Pancreas (tissue), 10 donors: Measurements from ENCODE around the gene CXCL16. TPM values are rescaled to one million over a fixed set of nuclear protein-coding genes. Genes with fewer than 3 reads are reported as not detected.

Experiments used
- ATAC-seq, 4 donors: fragments of 200-7000 bp; cut with Tn5 transposase; one replicate each; pipeline versions ENCODE4 v1.8.0 to v1.9.1; 2020; ENCODE audit warnings: mild to moderate bottlenecking in 4 of 4, moderate library complexity in 4 of 4
- DNase-seq, 6 donors: peaks; one replicate each; pipeline ENCODE4 v3.0.0-alpha.2; 2020
- FAIRE-seq: peaks from 2 replicates; lab custom pipeline; 2012; peaks lifted over from hg19 to GRCh38; lab: Jason Lieb, UNC
- H3K27ac ChIP-seq, 4 donors: fragments of 200-600 bp; sonication (generic); 1 replicate in 3 of 4; 2 replicates in 1 of 4; pipeline versions ENCODE4 v1.5.0 to v1.8.0; 2020
- H3K27me3 ChIP-seq, 4 donors: fragments of 200-600 bp; one replicate each; pipeline ENCODE4 v1.8.0; 2021
- H3K36me3 ChIP-seq, 3 donors: fragments of 200-600 bp; sonication (generic) in 1 of 3; one replicate each; pipeline versions ENCODE4 v1.5.0 to v1.8.0; 2020 to 2021
- H3K4me1 ChIP-seq, 3 donors: fragments of 200-600 bp; one replicate each; pipeline ENCODE4 v1.8.0; 2021
- H3K4me3 ChIP-seq, 4 donors: fragments of 200-600 bp; sonication (generic) in 2 of 4; one replicate each; pipeline versions ENCODE4 v1.5.0 to v1.8.0; 2020 to 2021
- H3K9me3 ChIP-seq, 4 donors: fragments of 200-600 bp; one replicate each; pipeline ENCODE4 v1.8.0; 2021
- WGBS, 2 donors: extraction: QIAGEN DNeasy Blood & Tissue Kit; methylation state at CpG; one replicate each; pipeline ENCODE4 v1.1.7; 2013; 5-methylcytosine and 5-hydroxymethylcytosine counted together
- intact Hi-C, 3 donors: fragments of 100-400 bp; cut with DNase I; formaldehyde crosslinking; loops; one replicate each; pipeline versions ENCODE4 v1.11.1 to v1.14.2; 2022
- polyA plus RNA-seq, 2 donors: library from polyadenylated mRNA; stranded (reverse); fragments of 200-250 nt; gene quantifications; one replicate each; pipeline ENCODE4 v1.2.3, GENCODE V29; 2013
- total RNA-seq, 6 donors: library from RNA; stranded (reverse); fragmentation: NEBNext Ultra II Directional in 4 of 6; extraction: Animal tissue kit (Norgen Biotek cat#: 25700) in 4 of 6; gene quantifications; one replicate each; pipeline versions ENCODE4 v1.2.1 to v1.2.4, GENCODE V29; 2021 to 2023
- TF ChIP-seq, protein P1 (sequence below), 4 donors: fragments of 200-600 bp; sonication (generic) in 3 of 4; IDR thresholded peaks; one replicate each; pipeline versions ENCODE4 v1.5.0 to v1.8.0; 2021; ENCODE audit warnings: antibody characterized with exemption in 4 of 4
- donor health status: healthy with polysubstance abuse.
- donor health status: DM: no; HTN: no; CAD: no; lungs with moderate emphysema.
- donor health status: DM: no; HTN: no; CAD: no.
- donor health status: control.
- donor health status: control.
- donor health status: Bipolar disorder and iron deficiency.
- donor health status: DM: yes; HTN: yes; CAD: no.
- donor health status: DM: no; HTN: no; CAD: no.
- donor health status: DM: no; HTN: no; CAD: no.
- donor health status: DM: yes; HTN: yes; CAD: no.

Gene CXCL16
- total and polyA plus RNA-seq, 8 donors, result 7.6 to 55.6 (median 10.0) TPM

DNA sequence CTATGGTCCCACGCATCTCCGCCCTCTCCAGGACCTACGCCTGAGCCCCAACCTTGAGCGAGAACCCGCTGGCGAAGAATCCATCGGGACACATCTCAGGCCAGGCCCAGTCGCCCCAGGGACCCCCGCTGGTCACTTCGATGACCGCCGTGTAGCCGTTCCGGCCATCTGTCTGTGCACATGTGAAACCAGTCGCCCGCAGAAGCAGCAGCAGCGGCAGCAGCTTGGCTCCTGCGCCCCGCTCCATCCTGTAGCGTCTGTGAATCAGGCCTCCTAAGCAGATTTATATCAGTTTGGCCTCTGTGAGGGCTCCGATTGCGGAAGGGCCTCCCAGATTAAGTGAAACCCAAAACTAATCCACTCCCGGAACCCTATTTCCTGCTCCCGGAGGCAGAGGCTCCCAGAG, 46.4 kb upstream of the CXCL16 start, which contains the start of gene VMO1:
Gene VMO1 (minus strand): TSS at position 259 of the 406 bp plus-strand sequence. CDS start 12 bp downstream, at position 247.
- peak in 2 of 6 donors; percentile 59 to 72 for DNase-seq
- Histone ChIP-seq H3K27ac (no peak within 1 kb of the TSS), H3K9me3 (no peaks in the 10 kb centered on the region), H3K4me3 (peak within 1 kb of the TSS in 1 of 4 donors; percentile 22), H3K4me1 (peaks cover 0 to 20% (median 4%) of the 10 kb centered on the region in 3 donors), H3K27me3 (peaks cover 0 to 16% (median 0%) of the 10 kb centered on the region in 4 donors), H3K36me3 (no peaks in the 10 kb centered on the region)
- no peak for ATAC-seq
- FAIRE-seq, result no peak
- TF ChIP-seq, protein P1, sequence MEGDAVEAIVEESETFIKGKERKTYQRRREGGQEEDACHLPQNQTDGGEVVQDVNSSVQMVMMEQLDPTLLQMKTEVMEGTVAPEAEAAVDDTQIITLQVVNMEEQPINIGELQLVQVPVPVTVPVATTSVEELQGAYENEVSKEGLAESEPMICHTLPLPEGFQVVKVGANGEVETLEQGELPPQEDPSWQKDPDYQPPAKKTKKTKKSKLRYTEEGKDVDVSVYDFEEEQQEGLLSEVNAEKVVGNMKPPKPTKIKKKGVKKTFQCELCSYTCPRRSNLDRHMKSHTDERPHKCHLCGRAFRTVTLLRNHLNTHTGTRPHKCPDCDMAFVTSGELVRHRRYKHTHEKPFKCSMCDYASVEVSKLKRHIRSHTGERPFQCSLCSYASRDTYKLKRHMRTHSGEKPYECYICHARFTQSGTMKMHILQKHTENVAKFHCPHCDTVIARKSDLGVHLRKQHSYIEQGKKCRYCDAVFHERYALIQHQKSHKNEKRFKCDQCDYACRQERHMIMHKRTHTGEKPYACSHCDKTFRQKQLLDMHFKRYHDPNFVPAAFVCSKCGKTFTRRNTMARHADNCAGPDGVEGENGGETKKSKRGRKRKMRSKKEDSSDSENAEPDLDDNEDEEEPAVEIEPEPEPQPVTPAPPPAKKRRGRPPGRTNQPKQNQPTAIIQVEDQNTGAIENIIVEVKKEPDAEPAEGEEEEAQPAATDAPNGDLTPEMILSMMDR (IDR thresholded peaks at IDR 0.05), result no peak
- 9 to 12% methylated on average over 24 of the region's 24 CpGs for WGBS, 2 donors
- intact Hi-C loops, result loop anchor here in 2 of 3 donors (5.0 to 10.0 kb wide), 3 partner anchors 51 to 101 kb away; partner anchors contain the start of genes CXCL16 (in 1 of the 2), MED11 (in 1 of the 2) and ZMYND15 (in 1 of the 2)

DNA sequence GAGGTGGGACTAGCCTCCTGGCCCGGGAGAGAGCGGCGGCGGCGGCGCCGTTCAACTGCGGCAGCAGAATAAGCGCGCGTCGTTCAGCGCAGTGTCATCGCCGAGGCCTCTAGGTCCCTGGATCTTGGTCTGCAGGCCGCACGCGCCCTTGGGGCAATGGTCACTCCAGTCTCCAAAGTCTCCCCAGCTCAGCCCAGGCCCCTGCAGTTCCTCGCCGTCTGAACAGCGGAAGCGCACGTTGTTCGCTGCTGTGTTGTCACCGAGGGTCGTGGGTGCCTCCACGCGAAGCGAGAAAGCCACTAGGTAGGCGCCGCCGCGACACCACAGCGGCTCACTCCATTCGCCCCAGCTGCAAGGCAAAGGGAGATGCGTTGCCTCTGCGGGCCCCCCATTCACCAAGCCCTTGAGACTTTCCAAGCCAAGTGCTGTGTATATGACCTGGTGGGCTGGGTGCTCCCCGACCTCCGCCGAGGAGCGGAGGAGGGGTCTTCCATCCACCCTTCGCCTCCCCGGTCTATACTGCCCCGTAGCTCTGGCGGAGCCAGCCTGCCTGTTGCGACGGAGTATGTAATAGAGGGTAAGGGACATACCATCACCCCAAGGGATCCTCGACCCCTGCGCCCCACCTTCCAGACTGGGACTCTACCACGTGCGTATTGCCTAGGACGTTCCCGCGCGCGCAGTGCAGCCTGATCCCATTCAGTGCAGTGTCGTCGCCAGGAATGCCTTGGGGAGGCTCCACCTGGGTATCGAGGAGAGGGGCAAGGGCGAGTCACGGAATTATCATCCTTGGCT, 45.8 kb upstream of the CXCL16 start:
- DNase-seq (peak in 3 of 6 donors; percentile 20 to 57 (median 55)), FAIRE-seq (no peak), ATAC-seq (no peak)
- TF ChIP-seq, protein P1 (IDR thresholded peaks at IDR 0.05), result no peak
- Histone ChIP-seq H3K27me3 (peaks cover 0 to 16% (median 0%) of the 10 kb centered on the region in 4 donors), H3K4me1 (peaks cover 0 to 20% (median 4%) of the 10 kb centered on the region in 3 donors), H3K9me3 (no peaks in the 10 kb centered on the region), H3K36me3 (no peaks in the 10 kb centered on the region), H3K27ac (no peak overlapping the region), H3K4me3 (peak overlapping the region in 1 of 4 donors; percentile 22)
- intact Hi-C loops, result loop anchor here in 2 of 3 donors (5.0 to 10.0 kb wide), 3 partner anchors 51 to 102 kb away; partner anchors contain the start of genes CXCL16 (in 1 of the 2), MED11 (in 1 of the 2) and ZMYND15 (in 1 of the 2)
- WGBS, 2 donors, result 14 to 17% methylated on average over 61 of the region's 61 CpGs

DNA sequence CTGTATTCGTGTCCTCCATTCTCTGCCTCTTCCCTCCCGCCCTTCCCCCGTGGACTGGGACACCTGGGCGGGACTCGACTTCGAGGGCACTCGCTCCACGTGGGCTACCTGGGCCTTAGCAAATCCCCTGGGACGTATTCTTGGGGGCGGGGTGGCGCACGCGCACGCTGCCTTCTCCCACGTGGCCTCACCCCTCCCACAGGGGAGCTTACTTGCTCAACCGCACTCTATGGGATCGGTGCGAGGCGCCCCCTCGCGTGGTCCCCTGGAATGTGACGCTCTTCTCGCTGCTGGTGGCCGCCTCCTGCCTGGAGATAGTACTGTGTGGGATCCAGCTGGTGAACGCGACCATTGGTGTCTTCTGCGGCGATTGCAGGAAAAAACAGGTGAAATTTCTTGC, 42.9 kb upstream of the CXCL16 start:
- H3K36me3 ChIP-seq, result no peaks in the 10 kb centered on the region
- ATAC-seq, result peak in 2 of 4 donors; percentile 14 to 32
- no peak overlapping the region for H3K27ac ChIP-seq
- no peak overlapping the region for H3K4me3 ChIP-seq
- H3K9me3 ChIP-seq, result no peaks in the 10 kb centered on the region
- no peak for FAIRE-seq
- intact Hi-C loops, result loop anchor here in 1 of 3 donors (10.0 kb wide), 1 partner anchor 48 kb away; the partner anchor contains the start of genes CXCL16, MED11 and ZMYND15
- H3K27me3 ChIP-seq, result peaks cover 0 to 16% (median 0%) of the 10 kb centered on the region in 4 donors
- no peak for DNase-seq
- TF ChIP-seq, protein P1 (IDR thresholded peaks at IDR 0.05), result no peak
- WGBS, 2 donors, result 25 to 29% methylated on average over 22 to 28 of the region's 28 CpGs
- peaks cover 0 to 7% (median 0%) of the 10 kb centered on the region in 3 donors for H3K4me1 ChIP-seq

DNA sequence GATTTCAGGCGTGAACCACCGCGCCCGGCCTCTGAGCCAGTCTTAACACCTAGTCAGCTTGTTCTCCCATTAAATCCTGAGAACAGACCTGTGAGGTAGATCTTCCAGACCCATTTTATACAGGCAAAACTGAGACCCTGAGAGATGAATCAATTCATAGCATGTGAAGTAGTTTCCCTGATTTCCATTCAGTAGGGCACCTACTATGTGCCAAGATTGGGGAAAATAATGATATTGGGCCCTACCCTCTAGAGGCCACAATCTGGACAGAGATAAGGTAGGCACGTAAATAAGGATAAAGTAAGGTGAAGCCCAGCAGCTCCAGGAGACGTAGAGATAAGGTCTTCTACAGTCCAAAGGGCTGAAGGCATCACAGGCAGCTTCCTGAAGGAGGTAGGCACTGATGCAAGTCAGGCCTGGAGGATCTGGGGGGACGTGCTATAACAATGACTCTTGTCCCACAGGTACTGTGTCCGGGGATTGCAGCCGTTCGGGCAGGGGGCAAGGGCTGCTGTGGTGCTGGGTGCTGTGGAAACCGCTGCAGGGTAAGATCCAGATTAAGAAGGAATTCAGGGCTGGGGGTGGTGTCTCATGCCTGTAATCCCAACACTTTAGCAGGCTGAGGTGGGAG, 40.7 kb upstream of the CXCL16 start:
- intact Hi-C loops, result loop anchor here in 1 of 3 donors (10.0 kb wide), 1 partner anchor 46 kb away; the partner anchor contains the start of genes CXCL16, MED11 and ZMYND15
- no peak for ATAC-seq
- no peaks in the 10 kb centered on the region for H3K36me3 ChIP-seq
- peaks cover 0 to 16% (median 0%) of the 10 kb centered on the region in 4 donors for H3K27me3 ChIP-seq
- H3K27ac ChIP-seq, result no peak overlapping the region
- TF ChIP-seq, protein P1 (IDR thresholded peaks at IDR 0.05), result no peak
- no peak for FAIRE-seq
- no peaks in the 10 kb centered on the region for H3K9me3 ChIP-seq
- no peaks in the 10 kb centered on the region for H3K4me1 ChIP-seq
- DNase-seq, result peak in 1 of 6 donors; percentile 26
- 57 to 68% methylated on average over 11 of the region's 11 CpGs for WGBS, 2 donors
- no peak overlapping the region for H3K4me3 ChIP-seq
